GM06990 (cell line): Measurements from ENCODE around the gene CHMP6.
A peak's percentile ranks its signal among the peaks of the same experiment; 100 is the strongest.

ENCODE experiments used
- DNase-seq: peaks from one replicate; pipeline ENCODE4 v3.0.0-alpha.2; 2011; ENCODE audit not compliant: insufficient read length; ENCODE audit errors: extremely low read depth
- H3K27me3 ChIP-seq: replicated peaks from 2 replicates; pipeline ENCODE4 v1.6.0; 2011; ENCODE audit warnings: low read length; ENCODE audit not compliant: control insufficient read depth, insufficient read depth
- H3K36me3 ChIP-seq: 2 replicates; pipeline ENCODE4 v1.5.1; 2011; ENCODE audit warnings: low read length; ENCODE audit not compliant: control insufficient read depth, insufficient read depth
- H3K4me3 ChIP-seq: replicated peaks from 2 replicates; pipeline ENCODE4 v1.5.1; 2011; ENCODE audit warnings: low read depth, mild to moderate bottlenecking, control low read depth, low read length
- TF ChIP-seq, protein P1 (sequence below): IDR thresholded peaks from 2 replicates; pipeline ENCODE4 v1.5.1; 2011; ENCODE audit warnings: low read length, control low read depth, mild to moderate bottlenecking, inconsistent platforms; ENCODE audit not compliant: insufficient read depth, poor library complexity, severe bottlenecking

Gene CHMP6

GRCh38 chr17:80991645-80992076 is at the start of gene CHMP6:
TSS of gene CHMP6 (plus strand) at chr17:80991841. CDS start at chr17:80991919, 78 bp downstream.
- Histone ChIP-seq H3K27me3 (no peaks in the 10 kb centered on the region; the same call in 1 of the 2 replicates), H3K4me3 (peak within 1 kb of the TSS; percentile 73), H3K36me3 (peaks cover 3% of the 10 kb centered on the region; the same call in 1 of the 2 replicates)
- TF ChIP-seq, protein P1, sequence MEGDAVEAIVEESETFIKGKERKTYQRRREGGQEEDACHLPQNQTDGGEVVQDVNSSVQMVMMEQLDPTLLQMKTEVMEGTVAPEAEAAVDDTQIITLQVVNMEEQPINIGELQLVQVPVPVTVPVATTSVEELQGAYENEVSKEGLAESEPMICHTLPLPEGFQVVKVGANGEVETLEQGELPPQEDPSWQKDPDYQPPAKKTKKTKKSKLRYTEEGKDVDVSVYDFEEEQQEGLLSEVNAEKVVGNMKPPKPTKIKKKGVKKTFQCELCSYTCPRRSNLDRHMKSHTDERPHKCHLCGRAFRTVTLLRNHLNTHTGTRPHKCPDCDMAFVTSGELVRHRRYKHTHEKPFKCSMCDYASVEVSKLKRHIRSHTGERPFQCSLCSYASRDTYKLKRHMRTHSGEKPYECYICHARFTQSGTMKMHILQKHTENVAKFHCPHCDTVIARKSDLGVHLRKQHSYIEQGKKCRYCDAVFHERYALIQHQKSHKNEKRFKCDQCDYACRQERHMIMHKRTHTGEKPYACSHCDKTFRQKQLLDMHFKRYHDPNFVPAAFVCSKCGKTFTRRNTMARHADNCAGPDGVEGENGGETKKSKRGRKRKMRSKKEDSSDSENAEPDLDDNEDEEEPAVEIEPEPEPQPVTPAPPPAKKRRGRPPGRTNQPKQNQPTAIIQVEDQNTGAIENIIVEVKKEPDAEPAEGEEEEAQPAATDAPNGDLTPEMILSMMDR: no peak
- peak; percentile 88 for DNase-seq

DNA sequence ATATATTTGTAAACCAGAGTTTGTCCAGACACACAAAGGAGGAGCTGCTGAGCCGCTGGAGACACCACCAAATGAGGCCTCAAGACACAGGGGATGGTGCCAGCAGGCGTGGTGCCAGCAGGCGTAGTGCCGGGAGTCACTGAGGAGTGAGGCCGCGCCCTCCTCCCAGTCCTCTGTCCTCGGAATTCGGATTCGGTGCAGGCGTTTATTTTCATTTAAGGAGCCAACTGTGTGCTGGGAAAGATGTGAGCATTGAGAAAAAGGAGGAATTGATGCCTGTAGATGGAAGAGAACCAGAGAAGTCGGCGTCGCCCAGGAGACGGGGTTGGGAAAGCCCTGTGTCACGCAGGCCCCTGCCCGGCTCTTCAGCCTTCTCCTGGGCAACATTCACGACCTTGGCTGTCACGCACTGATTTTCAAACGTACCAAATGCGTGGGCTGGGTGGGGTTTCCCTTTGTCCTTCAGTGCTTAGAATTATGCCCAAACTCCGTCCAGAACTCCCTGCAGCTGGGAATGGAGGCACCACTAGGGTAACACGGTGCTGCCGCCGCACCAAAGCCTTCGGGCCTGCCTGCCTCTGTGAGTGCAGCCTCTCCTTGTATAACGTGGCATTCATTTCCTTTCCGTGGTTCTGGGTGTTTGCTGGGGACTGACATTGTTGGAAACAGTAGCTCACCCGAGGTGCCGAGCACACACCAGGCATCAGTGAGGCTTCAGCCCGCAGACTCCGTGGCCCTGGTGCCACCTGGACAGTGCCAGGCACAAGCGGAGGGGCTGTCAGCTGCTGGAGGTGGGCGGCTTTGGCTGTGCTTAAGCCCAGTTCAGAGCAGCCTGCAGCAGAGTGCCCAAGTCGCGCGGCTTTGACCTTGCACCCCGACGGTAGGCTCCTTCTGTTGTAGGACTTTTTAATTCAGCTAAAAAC is 49.0 kb upstream of the CHMP6 start:
- no peak for DNase-seq
- H3K27me3 ChIP-seq: no peaks in the 10 kb centered on the region
- peaks cover 2% of the 10 kb centered on the region for H3K36me3 ChIP-seq
- TF ChIP-seq, protein P1: no peak
- no peak overlapping the region for H3K4me3 ChIP-seq

DNA sequence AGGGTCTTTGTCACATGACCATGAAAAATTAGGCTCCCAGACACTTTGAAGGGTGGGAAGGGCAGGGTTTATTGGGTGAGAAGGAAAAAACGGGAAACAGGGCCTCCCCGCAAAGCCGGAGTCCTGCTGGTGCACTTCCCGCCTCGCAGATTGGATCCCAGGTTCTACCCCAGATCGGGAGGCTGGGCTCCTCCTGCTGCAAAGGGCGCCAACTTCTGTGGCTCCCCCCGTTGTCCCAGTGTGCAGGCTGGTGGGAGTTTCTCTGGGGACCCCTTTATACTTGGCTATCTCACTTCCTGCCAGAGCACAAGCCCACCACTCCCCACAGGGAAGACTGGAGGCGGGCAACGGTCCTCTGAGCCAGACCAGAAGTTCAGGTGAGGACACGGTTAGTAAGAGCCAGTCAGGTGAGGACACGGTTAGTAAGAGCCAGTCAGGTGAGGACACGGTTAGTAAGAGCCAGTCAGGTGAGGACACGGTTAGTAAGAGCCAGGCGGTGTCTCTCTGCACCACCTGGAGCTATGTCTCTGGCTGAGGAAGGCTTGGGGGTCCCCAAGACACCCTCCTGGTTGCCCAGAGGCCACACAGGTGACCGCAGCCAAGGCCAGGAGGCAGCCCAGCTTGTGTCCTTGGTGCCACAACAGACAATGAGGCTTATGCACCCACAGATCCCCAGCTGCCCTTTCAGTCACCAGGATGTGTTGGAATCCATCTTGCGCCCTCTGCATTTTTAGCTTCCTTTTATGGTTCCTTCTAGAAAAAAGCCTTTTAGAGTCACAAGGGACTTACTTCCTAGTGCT is 48.1 kb upstream of the CHMP6 start:
- TF ChIP-seq, protein P1: no peak
- no peak for DNase-seq
- Histone ChIP-seq H3K36me3 (peaks cover 2% of the 10 kb centered on the region), H3K4me3 (no peak overlapping the region), H3K27me3 (no peaks in the 10 kb centered on the region)

- DNase-seq: no peak
- H3K4me3 ChIP-seq: no peak overlapping the region
- H3K36me3 ChIP-seq: peaks cover 5% of the 10 kb centered on the region
- TF ChIP-seq, protein P1: no peak
- no peaks in the 10 kb centered on the region for H3K27me3 ChIP-seq
Measured at GRCh38 chr17:80944326-80944725, 47.3 kb upstream of the CHMP6 start.

- peak; percentile 4 for DNase-seq
- Histone ChIP-seq H3K4me3 (no peak overlapping the region), H3K36me3 (peaks cover 9% of the 10 kb centered on the region), H3K27me3 (no peaks in the 10 kb centered on the region)
- TF ChIP-seq, protein P1: no peak
Measured at GRCh38 chr17:80945736-80946135, 45.9 kb upstream of the CHMP6 start.
